Measurements from ENCODE around the gene RAB7A.
"Not testable (repeated sequence)": the region's sequence is repeated elsewhere in the genome, so short reads cannot be mapped to it uniquely, and the experiment has no call there.

DNA sequence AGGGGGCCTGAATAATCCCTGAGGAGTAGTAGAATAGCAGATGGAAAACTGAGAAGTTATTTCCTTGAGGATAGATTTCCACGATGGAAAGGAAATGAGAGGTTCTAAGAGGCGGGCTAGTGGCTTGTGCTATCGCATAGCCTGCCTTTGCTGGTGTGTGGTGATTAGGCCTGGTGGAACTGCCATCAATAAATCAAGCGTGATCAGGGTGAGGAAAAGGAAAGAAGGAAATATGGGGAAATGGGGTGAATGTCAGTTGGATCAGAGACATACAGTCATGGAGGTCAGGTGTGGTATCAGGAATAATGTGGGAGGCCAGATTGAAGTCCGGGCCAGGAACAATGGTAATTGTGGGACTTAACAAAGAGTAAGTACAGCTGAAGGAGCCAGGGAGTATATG lies 104.8 kb downstream of the RAB7A start:
- TF ChIP-seq, protein P1, sequence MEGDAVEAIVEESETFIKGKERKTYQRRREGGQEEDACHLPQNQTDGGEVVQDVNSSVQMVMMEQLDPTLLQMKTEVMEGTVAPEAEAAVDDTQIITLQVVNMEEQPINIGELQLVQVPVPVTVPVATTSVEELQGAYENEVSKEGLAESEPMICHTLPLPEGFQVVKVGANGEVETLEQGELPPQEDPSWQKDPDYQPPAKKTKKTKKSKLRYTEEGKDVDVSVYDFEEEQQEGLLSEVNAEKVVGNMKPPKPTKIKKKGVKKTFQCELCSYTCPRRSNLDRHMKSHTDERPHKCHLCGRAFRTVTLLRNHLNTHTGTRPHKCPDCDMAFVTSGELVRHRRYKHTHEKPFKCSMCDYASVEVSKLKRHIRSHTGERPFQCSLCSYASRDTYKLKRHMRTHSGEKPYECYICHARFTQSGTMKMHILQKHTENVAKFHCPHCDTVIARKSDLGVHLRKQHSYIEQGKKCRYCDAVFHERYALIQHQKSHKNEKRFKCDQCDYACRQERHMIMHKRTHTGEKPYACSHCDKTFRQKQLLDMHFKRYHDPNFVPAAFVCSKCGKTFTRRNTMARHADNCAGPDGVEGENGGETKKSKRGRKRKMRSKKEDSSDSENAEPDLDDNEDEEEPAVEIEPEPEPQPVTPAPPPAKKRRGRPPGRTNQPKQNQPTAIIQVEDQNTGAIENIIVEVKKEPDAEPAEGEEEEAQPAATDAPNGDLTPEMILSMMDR (conservative IDR thresholded peaks at IDR 0.05), result not testable (repeated sequence)
- not testable (repeated sequence) for TF ChIP-seq ZFX (IDR thresholded peaks at IDR 0.05)
